HCT116 (cell line): ENCODE data around the gene GALNT18. TPM values are rescaled to one million over a fixed set of nuclear protein-coding genes. Genes with fewer than 3 reads are reported as not detected.

Experiments
- ATAC-seq: fragments of 200-7000 bp; cut with Tn5 transposase; 2 replicates; pipeline ENCODE4 v1.9.1; 2020; ENCODE audit warnings: mild to moderate bottlenecking, moderate library complexity
- BruUV-seq: library from RNA; stranded (reverse); fragments of 400-500 nt; replicated peaks from 2 replicates; lab custom pipeline; 2021; lab: Mats Ljungman, UMichigan
- CTCF ChIA-PET: fragments of 300-600 bp; sonication (Branson Sonifier 250); formaldehyde crosslinking; loops from one replicate; lab custom pipeline; 2021; ENCODE audit warnings: antibody characterized with exemption; lab: Charles Lee
- POLR2A ChIA-PET: fragments of 300-600, 350-600 bp; sonication (Branson Sonifier 250); formaldehyde crosslinking; loops from one replicate; lab custom pipeline; 2021; ENCODE audit warnings: antibody characterized with exemption; lab: Charles Lee
- RAD21 ChIA-PET, 2 experiments: fragments of 300-600 bp; sonication (Branson Sonifier 250); formaldehyde crosslinking; loops; one replicate each; lab custom pipeline; 2023; ENCODE audit warnings: low total read pairs in 2 of 2; ENCODE audit not compliant: uncharacterized antibody in 2 of 2, unreplicated experiment in 2 of 2, low non-redundant PET in 1 of 2; lab: Charles Lee
- DNase-seq: peaks from one replicate; pipeline ENCODE4 v3.0.0-alpha.2; 2010; ENCODE audit warnings: low read depth, low spot score
- H2AFZ ChIP-seq: fragments of 200-600 bp; shearing (Covaris generic), sonication (generic); 2 replicates; pipeline ENCODE4 v1.6.1; 2017; ENCODE audit warnings: low read depth, mixed run types, mixed read lengths, antibody characterized with exemption, low read length; ENCODE audit not compliant: poor library complexity, severe bottlenecking
- H3K27ac ChIP-seq: 2 replicates; pipeline ENCODE4 v1.5.1; 2012; ENCODE audit warnings: low read depth, low read length
- H3K27me3 ChIP-seq: fragments of 200-600 bp; sonication (generic); 2 replicates; pipeline ENCODE4 v1.6.1; 2016; ENCODE audit warnings: mixed run types, low read length, mixed read lengths; ENCODE audit not compliant: insufficient read depth
- H3K36me3 ChIP-seq, 2 experiments: fragments of 200-500 bp in 1 of 2; fragments of 200-600 bp in 1 of 2; sonication (Bioruptor generic) in 1 of 2; sonication (generic) in 1 of 2; 2 replicates each; pipeline versions ENCODE4 v1.5.1 to v1.6.1; 2014 to 2016; ENCODE audit warnings: low read length in 2 of 2, inconsistent platforms in 1 of 2, mixed read lengths in 1 of 2, mixed run types in 1 of 2; ENCODE audit not compliant: insufficient read depth in 2 of 2, control insufficient read depth in 1 of 2
- H3K4me1 ChIP-seq, 2 experiments: fragments of 200-600 bp in 1 of 2; sonication (generic) in 1 of 2; 2 replicates each; pipeline versions ENCODE4 v1.5.1 to v1.6.1; 2012 to 2017; ENCODE audit warnings: low read length in 2 of 2, inconsistent platforms in 1 of 2, mild to moderate bottlenecking in 1 of 2, mixed read lengths in 1 of 2, mixed run types in 1 of 2, moderate library complexity in 1 of 2; ENCODE audit not compliant: insufficient read depth in 2 of 2, control insufficient read depth in 1 of 2
- H3K4me2 ChIP-seq: fragments of 200-600 bp; sonication (generic); 2 replicates; pipeline ENCODE4 v1.6.1; 2017; ENCODE audit warnings: mixed run types, low read length, mixed read lengths
- H3K4me3 ChIP-seq, 2 experiments: fragments of 200-600 bp in 1 of 2; sonication (generic) in 1 of 2; replicated peaks in 1 of 2; 2 replicates each; pipeline ENCODE4 v1.5.1; 2011 to 2016; ENCODE audit warnings: low read length in 2 of 2, control low read depth in 1 of 2, low read depth in 1 of 2, mild to moderate bottlenecking in 1 of 2, mixed read lengths in 1 of 2, mixed run types in 1 of 2
- H3K79me2 ChIP-seq: fragments of 200-600 bp; sonication (generic); 2 replicates; pipeline ENCODE4 v1.6.1; 2017; ENCODE audit warnings: mild to moderate bottlenecking, mixed run types, low read length, moderate library complexity, mixed read lengths; ENCODE audit not compliant: insufficient read depth
- H3K9ac ChIP-seq: fragments of 200-600 bp; sonication (generic); 2 replicates; pipeline ENCODE4 v1.6.1; 2016; ENCODE audit warnings: low read length, mixed read lengths
- H3K9me2 ChIP-seq: fragments of 200-600 bp; sonication (generic), shearing (Covaris generic); 2 replicates; pipeline ENCODE4 v1.6.1; 2017; ENCODE audit warnings: mixed run types, mild to moderate bottlenecking, moderate library complexity; ENCODE audit not compliant: insufficient read depth
- H3K9me3 ChIP-seq, 2 experiments: fragments of 200-500 bp in 1 of 2; fragments of 200-600 bp in 1 of 2; sonication (Bioruptor generic) in 1 of 2; sonication (generic) in 1 of 2; 2 replicates each; pipeline ENCODE4 v1.6.1; 2014 to 2017; ENCODE audit warnings: low read length in 2 of 2, mixed read lengths in 2 of 2, inconsistent platforms in 1 of 2, low read depth in 1 of 2, mild to moderate bottlenecking in 1 of 2, mixed run types in 1 of 2, moderate library complexity in 1 of 2; ENCODE audit not compliant: control insufficient read depth in 1 of 2, insufficient read depth in 1 of 2
- H4K20me1 ChIP-seq: fragments of 200-600 bp; sonication (generic), shearing (Covaris generic); 2 replicates; pipeline ENCODE4 v1.6.1; 2017; ENCODE audit warnings: mixed run types, mild to moderate bottlenecking, moderate library complexity; ENCODE audit not compliant: insufficient read depth
- ATF3 ChIP-seq: IDR thresholded peaks from 2 replicates; pipeline ENCODE4 v1.6.1; 2012
- CBX3 ChIP-seq: IDR thresholded peaks from 2 replicates; pipeline ENCODE4 v1.6.1; 2012; ENCODE audit warnings: low read depth
- CEBPB ChIP-seq: IDR thresholded peaks from 2 replicates; pipeline ENCODE4 v1.6.1; 2012; ENCODE audit warnings: low read depth
- ELF1 ChIP-seq: IDR thresholded peaks from 2 replicates; pipeline ENCODE4 v1.6.1; 2012; ENCODE audit warnings: low read depth, borderline replicate concordance
- EZH2 ChIP-seq: fragments of 200-600 bp; sonication (generic); IDR thresholded peaks from 2 replicates; pipeline ENCODE4 v1.6.1; 2017; ENCODE audit warnings: antibody characterized with exemption, mixed run types
- MAX ChIP-seq: IDR thresholded peaks from 2 replicates; pipeline ENCODE4 v1.6.1; 2012
- SIN3A ChIP-seq: IDR thresholded peaks from 2 replicates; pipeline ENCODE4 v1.6.1; 2012; ENCODE audit warnings: low read depth
- YY1 ChIP-seq: IDR thresholded peaks from 2 replicates; pipeline ENCODE4 v1.6.1; 2011; ENCODE audit warnings: low read length, low read depth, moderate library complexity, mild to moderate bottlenecking; ENCODE audit not compliant: insufficient replicate concordance; ENCODE audit errors: extremely low read depth
- ZFX ChIP-seq: fragments of 450-650 bp; IDR thresholded peaks from 2 replicates; pipeline ENCODE4 v1.6.1; 2017
- intact Hi-C: fragments of 100-400 bp; cut with micrococcal nuclease; formaldehyde crosslinking; loops from 2 replicates; pipeline ENCODE4 v1.10.0; 2022
- total RNA-seq: library from RNA; stranded (reverse); gene quantifications from one replicate; pipeline ENCODE4 v1.2.1, GENCODE V29; 2021; ENCODE audit not compliant: unreplicated experiment

Gene GALNT18
- total RNA-seq, 1 experiment from 2014 or later = 19.9 TPM

- TF ChIP-seq CBX3 (no peak), ELF1 (no peak), YY1 (no peak)
- TF ChIP-seq, all 23 proteins: peak for 0
These were observed 66.6 kb downstream of the GALNT18 start (continued) for GRCh38 chr11:11555208-11555607.

GRCh38 chr11:11553573-11553972, 68.2 kb downstream of the GALNT18 start:
- Histone ChIP-seq H3K4me2 (no peak overlapping the region), H3K9ac (no peak overlapping the region), H3K9me2 (no peaks in the 10 kb centered on the region), H3K4me3 (no peak overlapping the region), H2AFZ (no peak overlapping the region), H4K20me1 (no peaks in the 10 kb centered on the region), H3K27me3 (no peaks in the 10 kb centered on the region), H3K36me3 (no peaks in the 10 kb centered on the region), H3K79me2 (no peaks in the 10 kb centered on the region; the same call in 1 of the 2 replicates), H3K4me1 (peaks cover 3 to 9% of the 10 kb centered on the region in 2 experiments; a peak in 2 of 4 replicates), H3K27ac (no peak overlapping the region), H3K9me3 (no peaks in the 10 kb centered on the region)
- ATAC-seq (no peak), DNase-seq (no peak)
- POLR2A ChIA-PET = no interaction called here
- no TSS peak for BruUV-seq
- RAD21 ChIA-PET = no interaction called here
- intact Hi-C loops = no loop called here
- CTCF ChIA-PET = no interaction called here
- TF ChIP-seq CEBPB = no peak
- no peak for TF ChIP-seq SIN3A
- TF ChIP-seq ZFX = no peak
- no peak for TF ChIP-seq ATF3

- no peak overlapping the region for H3K27ac ChIP-seq
- H3K4me1 ChIP-seq = peaks cover 3 to 9% of the 10 kb centered on the region in 2 experiments; a peak in 2 of 4 replicates
- no TSS peak for BruUV-seq
- no peak overlapping the region for H2AFZ ChIP-seq
- H3K4me2 ChIP-seq = no peak overlapping the region
- no peaks in the 10 kb centered on the region for H4K20me1 ChIP-seq
- no peak for TF ChIP-seq MAX
- no peak for TF ChIP-seq EZH2
- ATAC-seq (no peak), DNase-seq (no peak)
- ChIA-PET RAD21 (no interaction called here), POLR2A (no interaction called here), CTCF (no interaction called here)
- no peaks in the 10 kb centered on the region for H3K9me2 ChIP-seq
- no peaks in the 10 kb centered on the region for H3K27me3 ChIP-seq
- intact Hi-C loops = no loop called here
- no peak overlapping the region for H3K9ac ChIP-seq
- peaks cover 1% of the 10 kb centered on the region; the same call in 1 of the 2 replicates for H3K79me2 ChIP-seq
- H3K9me3 ChIP-seq = no peaks in the 10 kb centered on the region
- H3K4me3 ChIP-seq = no peak overlapping the region
- no peaks in the 10 kb centered on the region for H3K36me3 ChIP-seq
These were observed 69.2 kb downstream of the GALNT18 start for GRCh38 chr11:11552529-11553087.
